Measurements from ENCODE around the gene LEMD2. TPM values are rescaled to one million over a fixed set of nuclear protein-coding genes. Genes with fewer than 3 reads are reported as not detected.

The LEMD2 gene
- total and polyA plus RNA-seq, 2 donors (not counting 3 experiments of a cell fraction or from before 2014, with no cell fraction given), result 61.1 to 81.8 TPM

DNA sequence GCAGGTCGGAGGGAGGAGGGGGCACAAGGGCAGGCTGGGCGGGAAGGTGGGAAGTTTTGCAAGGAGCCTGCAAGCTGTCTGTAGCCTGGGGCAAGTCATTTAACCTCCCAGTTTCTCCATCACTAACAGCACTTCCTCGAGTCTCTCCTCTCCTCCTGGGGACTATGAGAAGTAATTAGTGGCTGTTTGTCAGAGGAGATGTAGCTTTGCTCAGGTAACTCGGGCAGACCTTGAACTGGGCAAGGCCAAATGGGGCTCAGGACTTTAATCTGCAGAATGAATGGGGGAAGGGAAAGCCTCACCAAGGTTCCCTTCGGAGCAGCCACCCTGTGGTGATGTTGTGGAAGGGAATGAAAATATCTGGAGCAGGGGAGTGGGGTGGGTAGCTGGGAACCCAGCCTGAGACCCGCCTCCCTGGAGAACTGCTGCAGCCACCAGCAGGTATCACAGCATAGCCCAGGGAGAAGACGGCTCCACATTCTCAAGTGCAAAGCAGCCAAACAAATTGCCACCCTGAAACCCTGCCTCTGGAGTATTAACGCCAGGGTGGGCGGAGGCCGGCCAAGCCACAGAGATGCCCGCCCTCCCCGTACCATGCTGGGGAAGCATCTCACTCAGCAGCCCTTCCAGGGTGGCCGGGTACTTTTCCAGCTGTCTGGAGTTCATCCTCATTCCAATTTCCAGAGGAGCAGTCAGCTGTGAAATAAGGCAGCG is 6.1 kb upstream of the LEMD2 start:
- H3K4me3 ChIP-seq (replicated peaks in 1 of 3; ENCODE audit: insufficient read depth in 1 of 3, low read depth in 1 of 3, low read length in 3 of 3), result no peak overlapping the region
- H2AFZ ChIP-seq (ENCODE audit: low read depth, low read length), result no peak overlapping the region
- no peaks in the 10 kb centered on the region for H3K79me2 ChIP-seq (ENCODE audit: control insufficient read depth, insufficient read depth, low read length)
- H3K4me1 ChIP-seq (ENCODE audit: control insufficient read depth, extremely low read depth, insufficient read depth, low read length), result no peaks in the 10 kb centered on the region
- FAIRE-seq (no peak), DNase-seq (ENCODE audit: low read depth, low spot score) (no peak)
- H3K9me1 ChIP-seq (replicated peaks; ENCODE audit: control insufficient read depth, extremely low read depth, insufficient read depth, low read length), result no peaks in the 10 kb centered on the region
- H3K9ac ChIP-seq (replicated peaks; ENCODE audit: extremely low read depth, insufficient read depth, low read length), result no peak overlapping the region
- dilution Hi-C loops (cut with MboI; ENCODE audit: extremely low pct_ligation_motif_present, low sequenced_read_pairs) (no loop called here), intact Hi-C loops (cut with micrococcal nuclease) (no loop called here)
- TF ChIP-seq CTCF (IDR thresholded peaks at IDR 0.05; ENCODE audit: extremely low read depth in 1 of 2, insufficient read depth in 1 of 2, low read depth in 1 of 2, low read length in 2 of 2) (no peak), MAX (IDR thresholded peaks at IDR 0.05; ENCODE audit: insufficient read depth, insufficient read length) (no peak), EZH2 (IDR thresholded peaks at IDR 0.05; ENCODE audit: borderline replicate concordance, low read depth, low read length, severe bottlenecking) (no peak), FOS (IDR thresholded peaks at IDR 0.05; ENCODE audit: borderline replicate concordance, insufficient read depth, low read length) (no peak), POLR2A (IDR thresholded peaks at IDR 0.05; ENCODE audit: low read depth, low read length) (no peak), GATA2 (IDR thresholded peaks at IDR 0.05; ENCODE audit: insufficient read depth, insufficient read length, low read depth, low read length) (no peak), MYC (IDR thresholded peaks at IDR 0.05; ENCODE audit: low read depth, low read length) (no peak), JUN (IDR thresholded peaks at IDR 0.05; ENCODE audit: borderline replicate concordance, insufficient read depth, insufficient read length, low read depth) (no peak), POLR2AphosphoS5 (IDR thresholded peaks at IDR 0.05; ENCODE audit: insufficient read depth, low read depth, low read length) (no peak)
- no peaks in the 10 kb centered on the region for H3K36me3 ChIP-seq (ENCODE audit: control insufficient read depth in 2 of 2, extremely low read depth in 1 of 2, insufficient read depth in 2 of 2, low read length in 2 of 2)
- H3K4me2 ChIP-seq (ENCODE audit: insufficient read depth, low read length), result no peak overlapping the region
- peaks cover 4 to 14% of the 10 kb centered on the region in 2 experiments for H3K27me3 ChIP-seq (ENCODE audit: control insufficient read depth in 2 of 2, insufficient read depth in 2 of 2, low read length in 2 of 2)
- ChIA-PET POLR2A (no interaction called here), CTCF (interaction anchor here (1.7 to 3.8 kb wide), 2 partner anchors 23 to 25 kb away, joined by 5 to 23 read pairs; no protein-coding TSS in a partner anchor)
- BruUV-seq (replicated peaks), result no TSS peak
- no peak overlapping the region for H3K27ac ChIP-seq (ENCODE audit: insufficient read depth, low read depth, low read length)
- H3K9me3 ChIP-seq (replicated peaks; ENCODE audit: control insufficient read depth, insufficient read depth, low read length), result no peaks in the 10 kb centered on the region
- no peaks in the 10 kb centered on the region for H4K20me1 ChIP-seq (replicated peaks; ENCODE audit: control insufficient read depth, extremely low read depth, insufficient read depth, low read length)
